GM18498 (cell line): Measurements from ENCODE around the gene PRRX2.
A peak's percentile ranks its signal among the peaks of the same experiment; 100 is the strongest.
"Not testable (repeated sequence)": the region's sequence is repeated elsewhere in the genome, so short reads cannot be mapped to it uniquely, and the experiment has no call there.

Source experiments
- ATAC-seq: cut with Tn5 transposase; IDR thresholded peaks from one replicate; pipeline ENCODE4 v1.9.1; 2021; ENCODE audit warnings: mild to moderate bottlenecking, moderate library complexity; ENCODE audit not compliant: unreplicated experiment

The PRRX2 gene

DNA sequence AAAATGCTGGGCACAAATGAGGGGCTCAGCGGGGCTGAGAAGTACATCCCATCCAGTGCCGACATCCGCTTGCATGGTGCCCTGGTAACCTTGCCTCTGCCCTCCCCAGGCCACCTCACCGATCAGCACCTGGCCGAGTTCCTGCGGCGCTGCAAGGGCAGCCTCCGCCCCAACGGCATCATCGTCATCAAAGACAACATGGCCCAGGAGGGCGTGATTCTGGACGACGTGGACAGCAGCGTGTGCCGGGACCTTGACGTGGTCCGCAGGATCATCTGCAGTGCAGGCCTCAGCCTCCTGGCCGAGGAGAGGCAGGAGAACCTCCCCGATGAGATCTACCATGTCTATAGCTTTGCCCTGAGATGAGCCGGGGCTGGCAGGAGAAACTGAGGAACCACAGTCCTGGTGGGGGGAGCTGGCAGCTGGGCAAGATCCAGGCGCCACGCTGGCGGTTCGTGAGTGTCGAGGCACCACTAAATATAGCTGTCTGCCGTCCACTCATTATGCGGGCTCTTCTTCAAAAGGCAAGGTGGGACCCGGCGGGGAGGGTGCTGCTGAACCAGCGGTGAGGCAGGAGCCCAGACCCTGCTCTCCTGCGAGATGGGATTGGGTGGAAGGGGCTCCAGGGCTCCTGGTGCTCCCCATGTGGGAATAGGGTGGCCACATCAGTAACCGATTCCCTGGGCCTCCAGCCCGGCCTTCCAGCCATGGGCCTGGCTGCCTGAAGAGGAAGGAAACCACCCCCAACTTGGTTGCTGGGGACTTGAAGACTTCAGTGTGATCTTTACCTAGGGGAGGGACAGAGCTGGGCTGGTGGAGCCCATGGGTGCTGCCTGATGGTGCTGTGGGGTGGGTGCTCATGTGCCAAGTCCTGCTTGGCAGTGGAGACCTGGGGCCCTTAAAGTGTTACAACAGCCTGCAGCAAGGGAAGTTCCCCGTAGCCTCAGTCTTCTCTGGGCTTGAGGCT is 30.1 kb upstream of the PRRX2 start:
- ATAC-seq = no peak

DNA sequence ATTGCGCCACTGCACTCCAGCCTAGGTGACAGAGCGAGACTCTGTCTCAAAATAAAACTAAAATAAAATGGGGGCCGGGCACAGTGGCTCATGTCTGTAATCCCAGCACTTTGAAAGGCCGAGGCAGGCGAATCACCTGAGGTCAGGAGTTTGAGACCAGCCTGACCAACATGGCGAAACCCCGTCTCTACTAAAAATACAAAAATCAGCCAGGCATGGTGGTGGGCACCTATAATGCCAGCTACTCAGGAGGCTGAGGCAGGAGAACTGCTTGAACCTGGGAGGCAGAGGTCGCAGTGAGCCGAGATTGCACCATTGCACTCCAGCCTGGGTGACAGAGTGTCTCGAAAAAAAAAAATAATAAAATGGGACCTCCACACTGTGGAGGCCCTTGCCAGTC is 29.1 kb upstream of the PRRX2 start:
- ATAC-seq = not testable (repeated sequence)

DNA sequence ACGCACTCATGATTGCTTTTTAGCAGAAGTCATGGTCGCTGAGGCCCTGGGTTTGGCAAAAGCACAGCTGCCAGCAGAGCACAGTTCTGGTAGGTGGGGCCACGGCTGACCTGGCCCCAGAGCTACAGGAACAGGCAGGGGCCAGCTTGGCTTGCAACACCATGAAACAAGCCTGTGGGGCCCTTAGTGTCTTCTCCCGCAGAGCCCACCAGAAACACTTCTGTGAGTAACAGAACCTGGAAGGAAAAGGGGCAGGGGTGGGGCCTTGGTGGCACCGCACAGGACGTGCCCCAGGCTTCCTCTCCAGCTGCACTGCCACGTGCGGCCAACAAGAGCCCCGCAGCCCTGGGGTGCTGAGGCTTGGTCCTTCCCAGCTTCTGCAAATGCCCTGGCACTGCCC is 28.3 kb upstream of the PRRX2 start:
- ATAC-seq = no peak

DNA sequence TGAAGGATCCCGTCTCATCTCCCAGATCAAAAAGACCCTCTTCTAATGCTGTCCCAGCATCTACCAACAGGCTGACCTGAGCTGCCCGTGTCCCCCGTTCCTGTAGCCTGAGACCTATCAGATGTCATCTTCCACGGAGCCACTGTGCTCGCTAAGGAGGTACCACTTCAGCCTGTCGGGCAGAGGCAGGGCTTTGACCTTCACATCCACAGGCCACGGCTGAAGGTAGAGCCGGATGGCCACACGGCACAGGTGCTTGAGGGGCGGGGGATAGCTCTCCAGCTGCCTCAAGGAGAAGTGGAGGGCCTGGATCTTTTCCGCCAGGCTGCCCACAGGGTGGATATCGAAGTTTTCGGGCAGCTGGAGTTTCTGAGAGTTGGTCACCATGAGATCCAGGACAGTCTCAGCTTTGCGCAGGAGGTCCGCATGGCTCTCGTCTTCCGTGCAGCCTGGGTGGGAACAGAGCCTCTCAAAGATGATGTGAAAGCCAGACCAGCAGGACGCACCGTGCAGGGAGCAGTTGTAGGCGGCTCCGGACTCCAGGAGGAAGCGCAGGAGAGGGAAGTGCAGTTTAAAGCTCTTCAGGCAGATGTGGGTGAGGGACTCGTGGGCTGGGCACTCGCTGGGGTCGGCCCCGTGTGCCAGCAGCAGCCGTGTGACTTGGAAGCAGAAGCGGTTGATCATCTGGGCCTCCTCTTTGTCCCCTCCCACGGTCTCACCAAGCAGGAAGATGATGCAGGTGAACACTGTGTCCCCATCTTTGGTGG is 27.6 kb upstream of the PRRX2 start:
- no peak for ATAC-seq

DNA sequence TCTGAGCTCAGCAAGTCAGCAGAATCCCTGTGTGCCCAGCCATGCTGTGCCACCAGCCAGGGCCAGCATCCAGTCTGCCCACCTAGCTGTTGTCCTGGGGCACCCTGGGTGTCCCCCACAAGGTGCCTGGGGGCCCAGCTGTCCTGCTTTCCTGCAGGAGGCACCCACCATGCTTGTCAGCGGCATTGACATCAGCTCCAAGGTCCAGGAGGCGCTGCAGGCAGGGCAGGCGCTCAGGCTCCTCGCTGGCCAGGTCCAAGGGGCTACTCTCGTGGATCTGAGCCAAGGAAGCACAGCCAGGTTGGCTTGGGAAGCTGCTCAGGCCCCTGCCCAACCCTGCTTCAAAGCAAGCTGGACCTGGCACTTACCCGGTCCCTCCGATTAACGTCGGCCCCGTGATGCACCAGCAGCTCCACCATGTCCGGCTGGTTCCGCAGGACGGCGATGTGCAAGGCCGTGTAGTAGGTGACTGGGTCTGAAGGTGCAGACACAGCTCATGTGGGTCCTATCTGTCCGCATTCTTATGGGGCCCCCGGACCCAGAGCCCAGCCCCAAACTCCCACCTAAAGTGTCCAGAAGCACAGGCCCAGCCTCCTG is 26.3 kb upstream of the PRRX2 start:
- ATAC-seq = no peak

DNA sequence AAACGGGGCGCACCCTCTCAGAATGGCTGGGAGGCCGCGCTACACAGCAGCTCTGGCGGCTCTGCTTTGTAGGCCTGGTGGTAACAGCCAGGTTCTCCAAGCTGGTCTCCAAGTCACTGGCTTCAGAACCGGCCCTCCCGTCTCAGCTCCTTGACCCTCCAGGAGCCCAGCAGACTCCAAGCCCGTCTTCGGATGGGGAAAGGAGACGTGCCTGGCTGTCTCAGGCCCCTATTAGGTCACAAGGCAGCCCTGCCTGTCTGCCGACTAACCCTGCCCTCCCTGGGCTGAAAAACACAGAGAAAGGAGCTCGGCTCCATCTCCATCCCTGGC is 25.7 kb upstream of the PRRX2 start:
- no peak for ATAC-seq

DNA sequence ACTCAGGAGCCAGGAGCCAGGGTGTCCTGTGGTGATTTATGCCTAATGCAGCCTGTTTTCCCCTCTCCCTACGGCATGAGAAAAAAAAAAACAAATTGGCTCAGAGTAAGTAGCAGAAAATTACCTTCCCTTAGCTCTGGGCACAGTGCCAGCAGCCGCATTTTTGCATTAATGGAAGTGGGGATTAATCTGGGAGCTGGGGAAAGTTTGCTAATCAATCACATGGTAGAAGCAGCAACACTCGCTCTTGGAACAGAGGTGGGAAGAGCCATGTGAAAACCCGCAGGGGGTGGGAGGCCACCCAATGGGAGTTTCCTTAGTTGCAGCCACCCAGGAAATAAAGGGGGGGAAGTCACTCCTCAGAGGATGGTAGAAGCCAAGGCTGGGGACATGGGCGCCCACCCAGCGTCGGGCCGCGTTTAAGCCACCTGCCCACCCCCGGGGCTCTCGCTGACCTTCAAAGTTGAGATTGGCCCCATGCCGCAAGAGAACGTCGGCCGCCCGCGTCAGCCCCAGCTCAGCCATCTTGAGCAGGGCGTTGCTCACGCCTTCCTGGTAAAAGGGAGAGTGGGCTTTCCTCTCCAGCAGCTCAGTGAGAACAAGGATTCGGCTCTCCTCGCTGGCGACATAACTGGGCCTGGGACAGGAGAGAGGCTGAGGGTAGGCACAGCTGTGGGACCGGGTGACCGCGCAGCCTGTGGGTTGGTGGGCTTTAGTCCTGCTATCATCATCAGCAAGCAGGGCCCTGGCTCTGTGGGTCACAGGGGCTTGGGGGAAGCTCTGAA is 25.2 kb upstream of the PRRX2 start:
- no peak for ATAC-seq

DNA sequence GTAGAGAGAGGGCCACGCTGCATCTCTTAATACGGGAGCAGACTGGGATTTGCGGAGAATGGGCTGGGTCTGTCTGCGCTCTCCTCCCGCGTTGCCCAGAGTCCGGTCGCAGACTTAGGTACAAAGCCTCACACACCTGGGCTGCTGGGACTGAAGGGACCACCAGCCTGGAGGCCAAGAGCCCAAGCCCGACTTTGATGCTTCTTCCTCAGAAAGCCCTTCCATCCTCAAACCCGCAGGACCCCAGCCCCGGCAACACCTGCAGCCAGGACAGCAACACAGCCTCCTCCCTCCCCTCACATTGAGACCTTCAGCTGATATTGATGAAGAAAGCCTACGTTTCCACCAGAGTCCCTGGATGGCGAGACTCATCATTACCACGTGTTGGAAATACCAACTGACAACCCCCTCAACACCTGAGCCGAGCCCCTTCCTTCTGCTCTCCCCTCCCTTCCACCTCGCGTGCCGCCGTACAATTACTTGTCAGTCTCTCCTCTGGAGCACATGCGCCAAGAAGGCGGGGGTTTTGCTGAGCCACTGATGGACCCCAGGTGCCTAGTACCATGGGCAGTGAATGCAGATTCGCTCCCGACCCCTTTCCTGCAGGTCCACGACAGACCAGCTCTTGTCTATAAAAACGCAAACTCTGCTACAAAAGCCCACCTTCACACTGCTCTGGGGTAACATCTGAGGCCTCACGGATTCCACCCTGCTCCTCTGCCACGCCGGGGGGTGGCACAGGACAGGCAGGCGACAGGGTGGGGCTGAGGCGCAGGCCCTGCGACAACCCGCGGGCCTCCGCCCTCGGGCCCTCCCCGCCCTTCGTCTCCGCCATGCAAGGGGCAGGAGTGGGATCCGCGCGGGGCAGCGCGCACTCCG is 24.3 kb upstream of the PRRX2 start:
- no peak for ATAC-seq

DNA sequence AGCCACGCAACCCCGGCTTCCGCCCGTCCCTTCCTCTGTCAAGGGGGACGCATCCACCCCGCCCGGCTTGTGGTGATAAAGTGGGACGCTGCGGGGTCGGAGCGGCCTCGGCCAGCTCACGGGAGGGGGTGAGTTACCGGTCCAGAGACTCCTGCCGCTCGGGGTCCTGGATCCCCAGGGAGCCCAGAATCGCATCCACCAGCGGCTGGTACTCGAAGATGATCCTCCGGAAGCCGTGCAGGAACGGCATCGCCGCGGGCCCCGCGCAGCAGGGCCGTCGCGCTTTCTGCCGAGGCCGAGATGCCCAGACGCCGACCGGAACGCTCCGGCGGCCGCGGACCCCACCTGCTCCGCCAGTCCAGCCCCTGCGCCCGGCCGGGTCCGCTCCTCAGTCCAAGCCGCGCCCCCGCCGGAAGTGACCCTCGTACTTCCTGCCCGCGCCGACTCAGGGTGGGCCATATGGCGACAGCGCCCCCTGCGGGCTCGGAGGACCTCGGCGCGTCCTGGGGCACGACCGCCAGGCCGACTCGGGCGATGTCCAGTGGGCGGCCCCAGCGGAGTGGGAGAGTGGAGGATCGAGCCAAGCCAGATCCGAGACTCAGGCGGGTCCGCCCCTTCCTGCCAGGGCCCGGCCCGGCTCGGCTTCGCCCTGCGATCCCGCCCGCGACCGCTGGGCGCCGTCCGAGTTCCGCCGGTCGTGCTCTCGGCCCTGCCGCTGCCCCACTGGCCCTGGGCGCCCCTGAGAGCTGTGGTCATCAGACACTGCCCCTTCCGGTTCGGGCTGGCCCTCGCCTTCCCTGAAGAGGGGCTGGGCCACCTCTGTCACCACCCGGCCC is 23.5 kb upstream of the PRRX2 start, which contains the start of gene ASB6:
Gene ASB6 (minus strand): TSS at position 402 of the 836 bp plus-strand sequence. CDS start 152 bp downstream, at position 250.
- peak; percentile 85 for ATAC-seq

DNA sequence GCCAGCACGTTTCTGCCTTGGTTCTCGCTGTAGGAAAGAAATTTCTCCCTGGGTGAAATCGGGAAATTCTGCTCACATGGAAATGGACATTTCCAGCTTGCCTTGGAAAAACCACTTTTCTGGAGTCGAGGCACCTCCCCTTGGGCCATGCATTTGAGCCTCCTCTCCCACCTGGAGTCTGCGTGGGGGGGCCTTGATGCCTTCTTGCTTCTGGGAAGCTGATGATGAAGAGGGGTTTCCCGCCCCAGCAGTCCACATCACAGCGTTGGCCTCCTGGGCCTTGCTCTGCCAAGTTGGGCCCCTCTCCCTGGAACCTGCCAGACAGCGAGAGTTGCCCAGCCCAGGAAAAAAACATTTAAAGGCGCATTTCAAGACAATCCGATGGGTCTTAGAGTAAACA is 21.7 kb upstream of the PRRX2 start:
- no peak for ATAC-seq

DNA sequence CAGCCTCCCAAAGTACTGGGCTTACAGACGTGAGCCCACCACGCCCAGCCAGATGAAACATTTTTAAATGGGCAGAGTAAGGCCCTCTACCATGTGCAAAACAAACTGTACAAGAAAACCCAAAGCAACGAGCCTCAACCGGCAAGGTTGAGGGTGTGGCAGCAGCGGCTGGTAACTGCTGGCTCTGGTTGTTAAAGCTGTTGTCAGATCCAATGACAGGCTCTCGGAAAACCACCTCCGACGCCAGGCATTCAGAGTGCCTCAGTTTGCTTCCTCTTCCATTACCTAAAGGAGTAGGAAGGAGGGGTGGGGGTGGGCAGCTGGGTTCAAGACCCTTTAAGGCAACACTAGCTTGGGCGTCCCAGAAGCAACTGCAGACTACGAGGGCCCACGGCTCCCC is 21.1 kb upstream of the PRRX2 start:
- no peak for ATAC-seq

DNA sequence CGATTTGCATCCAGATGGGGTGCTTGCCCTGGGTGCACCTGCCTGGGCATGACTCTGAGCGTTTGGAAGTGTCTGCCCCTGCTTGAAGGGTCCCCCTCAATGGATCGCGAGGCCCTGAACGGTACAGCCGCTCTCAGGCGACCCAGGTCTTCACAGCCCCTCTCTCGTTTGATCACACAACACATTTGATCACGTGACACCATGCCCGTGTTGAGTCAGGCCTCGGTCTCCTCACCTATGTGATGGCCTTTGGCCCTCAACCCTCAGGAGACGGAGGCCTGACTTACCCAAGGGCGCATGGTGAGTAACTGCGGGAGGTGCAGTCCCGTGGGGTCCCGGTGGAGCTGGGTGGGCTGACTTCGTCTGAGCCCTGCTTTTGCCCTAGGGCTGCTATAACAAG is 20.5 kb upstream of the PRRX2 start:
- no peak for ATAC-seq

DNA sequence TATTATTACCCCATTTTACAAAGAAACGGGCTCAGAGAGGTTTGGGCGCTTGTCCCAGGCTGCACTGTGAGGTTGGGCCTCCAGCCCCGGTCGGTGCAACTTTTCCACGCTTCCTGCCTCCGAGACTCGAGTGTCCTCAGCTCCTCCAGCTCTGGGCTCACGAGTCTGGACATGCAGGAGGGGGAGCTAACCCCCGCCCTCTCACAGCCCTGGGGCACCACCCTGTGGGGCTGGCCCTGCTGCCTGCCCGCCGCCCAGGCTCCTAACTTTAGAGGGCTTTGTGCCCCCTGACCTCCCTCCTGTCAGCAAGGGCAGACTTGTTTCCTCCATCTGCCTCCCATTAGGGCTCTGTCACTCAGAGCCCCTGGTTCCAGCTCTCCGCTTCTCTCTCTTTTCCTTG is 19.2 kb upstream of the PRRX2 start:
- ATAC-seq = no peak

DNA sequence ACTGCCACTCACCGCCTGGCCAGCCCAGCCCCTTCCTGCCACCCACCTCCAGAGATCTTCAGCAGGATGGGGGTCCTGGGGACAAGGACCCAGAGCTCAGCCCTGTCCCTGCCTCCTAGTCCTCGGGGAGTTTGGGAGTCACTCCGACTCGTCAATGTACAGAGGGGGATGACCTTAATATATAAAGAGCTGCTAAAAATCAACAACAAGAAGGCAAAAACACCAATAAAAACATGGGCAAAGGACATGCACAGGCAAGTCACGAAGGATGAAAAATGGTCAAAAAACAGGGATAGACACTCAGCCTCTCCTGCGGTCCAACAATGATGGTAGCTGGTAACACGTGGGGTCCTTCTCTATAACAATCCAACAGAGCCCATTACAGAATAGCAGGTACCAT is 18.8 kb upstream of the PRRX2 start:
- no peak for ATAC-seq

DNA sequence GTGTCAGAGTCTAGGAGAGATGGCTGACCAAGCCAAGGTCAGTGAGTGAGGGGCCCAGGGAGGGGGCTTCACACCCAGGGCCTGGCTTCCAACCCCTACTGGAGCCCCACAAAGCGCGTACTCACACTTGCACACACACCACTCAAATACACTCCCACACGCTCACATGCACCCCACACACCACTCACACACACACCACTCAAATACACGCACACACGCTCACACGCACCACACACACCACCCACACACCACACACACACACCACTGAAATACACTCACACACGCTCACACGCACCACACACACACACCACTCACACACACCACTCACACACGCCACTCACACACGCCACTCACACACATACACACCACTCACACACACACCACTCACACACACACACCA is 17.8 kb upstream of the PRRX2 start:
- no peak for ATAC-seq

DNA sequence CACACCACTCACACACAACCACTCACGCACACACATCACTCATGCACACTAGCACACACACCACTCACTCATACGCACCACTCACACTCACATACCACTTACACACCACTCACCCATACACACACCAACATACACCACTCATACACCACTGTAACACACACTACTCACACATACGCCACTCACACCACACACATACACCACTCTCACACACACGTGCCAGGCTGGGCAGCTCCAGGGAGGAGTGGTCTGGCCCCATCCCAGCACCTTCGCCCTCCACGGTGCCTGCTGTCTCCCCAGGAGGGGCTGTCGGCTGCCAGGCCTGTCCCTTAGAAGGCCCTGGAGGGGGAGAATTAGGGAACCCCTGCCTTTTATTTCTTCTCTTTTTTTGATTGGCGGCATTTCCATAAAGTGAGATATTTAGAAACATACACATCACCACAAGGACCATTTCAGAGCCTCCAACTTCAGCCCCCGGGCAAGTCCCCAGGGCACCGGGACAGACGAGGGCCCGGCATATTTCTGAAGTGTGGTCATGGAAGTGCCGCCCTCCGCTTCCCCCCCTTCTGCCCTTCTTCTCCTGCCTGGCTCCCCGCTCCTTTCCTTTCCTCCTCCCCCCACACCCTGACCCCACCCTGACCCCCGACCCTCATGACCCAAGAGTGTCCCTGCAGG is 17.2 kb upstream of the PRRX2 start:
- no peak for ATAC-seq

DNA sequence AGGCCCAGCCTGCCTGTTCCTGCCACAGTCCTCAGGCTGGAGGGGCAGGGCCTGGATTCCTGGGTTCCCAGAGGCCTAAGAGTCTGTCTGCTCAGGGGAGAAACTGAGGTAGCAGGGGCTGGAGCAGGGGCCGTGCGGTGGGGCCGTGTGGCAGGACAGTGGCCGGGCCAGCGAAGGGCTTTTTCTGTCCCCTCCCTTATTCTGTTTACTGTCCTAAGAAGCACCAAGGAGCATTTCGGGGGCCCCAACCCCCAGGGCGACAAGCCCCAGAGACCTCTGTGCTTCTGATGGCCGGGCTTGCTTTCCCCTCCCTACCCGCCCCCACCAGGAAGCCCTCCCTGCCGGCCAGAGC is 16.7 kb upstream of the PRRX2 start:
- ATAC-seq = no peak
